Left kidney (tissue), 8 donors: ENCODE results near the gene CUZD1. TPM values are rescaled to one million over a fixed set of nuclear protein-coding genes. Genes with fewer than 3 reads are reported as not detected.
"Not testable (repeated sequence)": the region's sequence is repeated elsewhere in the genome, so short reads cannot be mapped to it uniquely, and the experiment has no call there.

Experiments used
- DNase-seq: peaks from one replicate; pipeline ENCODE4 v3.0.0-alpha.2; 2013
- long read RNA-seq, 8 donors: transcript quantifications; one replicate each; lab custom pipeline, GENCODE V29; 2026
- polyA plus RNA-seq: library from polyadenylated mRNA; unstranded; fragments of 120-200 nt; gene quantifications from one replicate; pipeline ENCODE4 v1.2.1, GENCODE V29; 2013; ENCODE audit not compliant: insufficient read length

The CUZD1 gene, protein sequence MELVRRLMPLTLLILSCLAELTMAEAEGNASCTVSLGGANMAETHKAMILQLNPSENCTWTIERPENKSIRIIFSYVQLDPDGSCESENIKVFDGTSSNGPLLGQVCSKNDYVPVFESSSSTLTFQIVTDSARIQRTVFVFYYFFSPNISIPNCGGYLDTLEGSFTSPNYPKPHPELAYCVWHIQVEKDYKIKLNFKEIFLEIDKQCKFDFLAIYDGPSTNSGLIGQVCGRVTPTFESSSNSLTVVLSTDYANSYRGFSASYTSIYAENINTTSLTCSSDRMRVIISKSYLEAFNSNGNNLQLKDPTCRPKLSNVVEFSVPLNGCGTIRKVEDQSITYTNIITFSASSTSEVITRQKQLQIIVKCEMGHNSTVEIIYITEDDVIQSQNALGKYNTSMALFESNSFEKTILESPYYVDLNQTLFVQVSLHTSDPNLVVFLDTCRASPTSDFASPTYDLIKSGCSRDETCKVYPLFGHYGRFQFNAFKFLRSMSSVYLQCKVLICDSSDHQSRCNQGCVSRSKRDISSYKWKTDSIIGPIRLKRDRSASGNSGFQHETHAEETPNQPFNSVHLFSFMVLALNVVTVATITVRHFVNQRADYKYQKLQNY
- 2.1 TPM for polyA plus RNA-seq
- long read RNA-seq, donor 1, result 0 reads
- long read RNA-seq, donor 2, result 0 reads
- long read RNA-seq, donor 3, result 0 reads
- long read RNA-seq, donor 4, result 0 reads
- long read RNA-seq, donor 5, result 0 reads
- long read RNA-seq, donor 6, result 0 reads
- long read RNA-seq, donor 7, partial matches to known transcripts, result 0 of 1 reads
- long read RNA-seq, donor 7, other reads (novel, unspliced or antisense), result 0 of 1 reads
- long read RNA-seq, donor 8, result 0 reads

DNA sequence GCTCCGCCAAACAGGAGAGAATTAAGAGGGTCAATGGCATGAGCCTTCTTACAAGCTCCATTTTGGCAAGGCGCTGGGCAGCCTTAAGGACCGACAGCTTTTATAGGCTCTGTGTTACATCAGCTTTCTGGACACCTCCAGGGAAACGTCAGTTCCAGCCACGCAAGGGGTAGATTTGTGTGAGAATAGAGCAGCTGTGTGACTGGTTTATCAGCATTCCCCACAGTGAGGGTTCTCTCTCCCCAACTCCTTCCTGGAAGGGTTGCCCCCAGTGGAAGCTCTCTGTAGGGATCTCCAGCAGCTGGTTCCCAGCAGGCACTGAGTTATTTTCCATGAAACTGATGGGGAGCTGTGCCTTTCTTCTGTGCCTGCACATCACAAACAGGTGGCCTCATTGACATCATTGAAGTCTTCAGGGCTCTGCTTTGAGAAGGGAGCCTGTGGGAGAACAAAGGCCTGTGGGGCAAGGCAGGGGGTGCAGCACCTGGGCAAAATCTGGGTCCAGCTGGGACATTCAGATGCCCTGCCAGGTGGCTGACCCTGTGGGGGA is at the start of gene CUZD1:
Gene CUZD1, minus strand, starts transcription at position 75 of the 550 bp plus-strand sequence. Its CDS starts 14 bp downstream, at position 61.
- no peak for DNase-seq

DNA sequence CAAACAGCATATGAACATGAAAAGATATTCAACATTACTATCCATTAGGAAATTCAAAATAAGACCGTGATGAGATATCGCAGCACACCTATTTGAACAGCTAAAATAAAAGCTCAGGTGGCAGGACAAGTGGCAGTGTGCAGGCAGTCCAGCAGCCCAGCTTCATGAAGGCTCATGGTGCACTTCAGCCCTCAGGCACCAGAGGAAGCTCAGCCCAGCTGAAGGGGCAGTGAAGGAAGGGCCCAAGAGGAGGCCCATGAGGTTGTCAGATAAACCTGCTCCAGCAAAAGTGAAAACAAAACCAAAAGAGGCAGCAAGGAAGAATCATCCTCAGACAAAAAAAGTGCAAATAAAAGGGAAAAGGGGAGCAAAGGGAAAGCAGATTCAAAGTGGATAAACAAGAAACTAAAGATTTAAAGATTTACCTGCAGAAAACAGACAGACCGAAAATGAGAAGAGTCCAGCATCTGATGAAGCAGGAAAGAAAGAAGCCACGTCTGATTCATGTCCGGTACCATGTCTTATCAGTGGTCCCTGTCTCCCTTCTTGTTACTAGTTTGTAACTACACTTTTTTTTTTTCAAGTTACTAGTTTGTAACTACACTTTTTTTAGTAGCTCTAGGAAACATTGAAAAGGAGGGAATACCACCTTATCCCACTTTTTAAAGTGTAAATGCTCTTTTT is 48.7 kb upstream of the CUZD1 start:
- DNase-seq, result no peak

DNA sequence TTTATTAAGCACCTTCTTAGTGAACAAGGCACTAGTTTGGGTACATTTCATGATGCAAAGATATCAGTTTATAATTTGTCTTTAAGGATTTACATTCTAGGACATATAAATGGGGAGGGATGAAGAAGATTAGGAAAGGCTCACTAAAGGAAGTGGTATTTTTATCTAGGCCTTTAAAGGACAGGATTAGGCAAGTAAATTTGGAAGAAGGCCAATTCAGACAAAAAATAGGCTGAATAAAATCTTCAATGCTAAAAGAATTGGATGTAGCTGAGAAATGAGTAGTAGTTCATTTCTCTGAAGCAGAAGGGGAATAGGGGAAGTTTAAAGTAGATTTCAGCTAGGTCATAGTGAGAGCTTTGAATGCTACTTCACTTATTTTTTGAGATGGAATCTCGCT is 38.5 kb upstream of the CUZD1 start:
- no peak for DNase-seq

DNA sequence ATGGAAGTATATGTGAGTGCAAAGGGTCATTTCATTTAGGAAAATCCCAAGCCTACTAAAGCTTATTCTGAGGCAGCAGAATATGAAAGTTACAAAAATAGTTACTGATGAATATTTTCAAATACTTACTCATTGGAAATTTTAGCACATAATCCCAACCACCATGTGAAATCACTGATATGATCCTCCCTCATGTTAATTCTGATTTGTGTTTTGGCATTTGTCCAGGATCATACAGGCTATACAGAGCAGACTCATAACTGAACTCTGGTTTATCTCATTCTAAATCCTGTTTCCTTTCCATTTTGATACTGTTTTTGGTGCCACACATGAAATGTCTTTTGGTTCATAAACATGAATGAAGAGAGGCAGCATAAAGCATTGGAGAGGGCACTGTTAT is 37.1 kb upstream of the CUZD1 start:
- DNase-seq, result no peak

DNA sequence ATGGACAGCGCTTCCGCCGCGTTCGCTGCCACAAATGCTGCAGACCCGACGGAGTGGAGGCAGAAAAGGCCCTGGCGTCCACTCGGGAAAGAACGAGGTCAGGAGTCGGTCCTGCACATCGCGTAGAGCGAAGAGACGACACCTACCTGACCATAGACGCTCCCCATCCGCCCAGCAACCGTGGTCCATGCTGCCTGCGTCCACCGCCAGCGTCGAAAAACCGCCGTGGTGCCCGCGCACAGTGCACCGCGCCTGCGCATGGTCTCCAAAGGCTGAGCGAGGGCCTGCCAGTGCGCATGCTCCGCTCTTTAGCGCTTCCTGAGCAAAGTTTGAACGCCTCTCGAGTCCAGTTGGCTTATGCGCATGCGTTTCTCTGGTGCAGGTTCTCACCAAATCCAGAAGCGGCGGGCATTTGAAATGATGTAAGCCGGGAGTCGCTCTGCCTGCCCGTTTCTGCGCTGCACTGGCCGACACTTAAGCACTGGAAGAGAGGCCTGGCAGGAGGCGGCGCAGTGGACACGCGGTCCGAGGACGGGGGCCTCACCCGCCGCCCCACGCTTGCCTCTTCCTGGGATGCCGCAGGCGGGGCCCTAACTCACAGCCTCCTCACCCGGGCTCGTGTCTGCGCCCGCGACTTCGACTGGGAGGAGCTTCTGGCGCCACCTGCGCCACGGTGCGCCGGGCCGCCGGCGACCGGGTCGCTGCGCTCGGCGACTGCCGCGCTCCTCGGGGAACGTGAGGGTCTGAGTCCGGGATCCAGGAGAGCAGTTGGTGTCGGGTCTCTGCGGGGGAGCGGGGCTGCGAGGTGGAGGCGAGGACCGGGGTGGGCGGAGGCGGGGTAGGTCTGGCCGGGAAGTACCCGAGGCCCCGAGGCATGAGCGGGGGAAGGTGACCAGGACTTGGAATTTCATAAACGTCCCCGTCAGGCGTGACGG is 33.9 kb upstream of the CUZD1 start, which contains the start of gene FAM24B:
Gene FAM24B, minus strand, starts transcription at position 243 of the 935 bp plus-strand sequence. CDS start 29,066 bp downstream, outside the sequence.
- peak; percentile 98 for DNase-seq

DNA sequence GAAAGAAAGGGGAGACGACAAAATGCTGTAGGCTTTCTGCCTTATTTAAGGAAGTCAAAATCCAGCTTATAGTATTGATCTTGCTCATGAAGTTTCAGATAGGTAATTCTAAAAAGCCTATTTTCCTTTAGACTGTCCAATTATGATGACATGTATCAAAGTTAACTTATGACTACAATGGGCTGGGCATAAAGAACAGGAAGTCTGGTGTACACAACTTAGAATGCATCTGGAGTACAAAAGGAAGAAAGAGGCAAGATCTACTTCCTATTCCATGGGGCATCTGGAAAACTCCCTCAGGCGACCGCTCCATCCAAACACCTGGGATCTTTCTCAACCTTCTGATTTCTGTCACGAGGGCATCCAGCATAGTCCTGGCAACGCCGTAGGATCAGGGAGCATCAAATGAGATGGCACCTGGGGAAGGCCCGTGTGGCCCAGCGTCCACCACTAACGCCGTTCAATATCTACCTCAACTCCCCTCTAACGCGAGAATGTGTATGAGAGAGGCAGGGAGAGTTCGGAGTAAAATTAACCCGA is 33.2 kb upstream of the CUZD1 start:
- DNase-seq, result no peak

DNA sequence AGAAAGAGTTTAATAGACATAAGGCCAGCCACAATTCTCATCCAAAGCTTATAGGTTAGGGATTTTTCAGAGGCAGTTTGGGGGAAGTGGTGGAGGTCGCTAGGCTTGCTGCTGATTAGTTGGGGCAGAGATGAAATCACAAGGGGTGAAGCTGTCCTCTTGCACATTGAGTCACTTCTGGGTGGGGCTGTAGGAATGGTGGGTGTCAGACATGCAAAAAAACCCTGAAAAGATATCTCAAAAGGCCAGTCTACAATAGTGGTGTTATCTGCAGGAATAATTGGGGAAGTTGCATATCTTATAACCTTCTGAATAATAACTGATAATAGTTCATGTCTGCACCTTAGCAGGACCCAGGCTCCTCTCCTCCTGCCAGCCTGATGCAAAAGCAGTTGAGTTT is 31.6 kb upstream of the CUZD1 start:
- DNase-seq, result no peak

DNA sequence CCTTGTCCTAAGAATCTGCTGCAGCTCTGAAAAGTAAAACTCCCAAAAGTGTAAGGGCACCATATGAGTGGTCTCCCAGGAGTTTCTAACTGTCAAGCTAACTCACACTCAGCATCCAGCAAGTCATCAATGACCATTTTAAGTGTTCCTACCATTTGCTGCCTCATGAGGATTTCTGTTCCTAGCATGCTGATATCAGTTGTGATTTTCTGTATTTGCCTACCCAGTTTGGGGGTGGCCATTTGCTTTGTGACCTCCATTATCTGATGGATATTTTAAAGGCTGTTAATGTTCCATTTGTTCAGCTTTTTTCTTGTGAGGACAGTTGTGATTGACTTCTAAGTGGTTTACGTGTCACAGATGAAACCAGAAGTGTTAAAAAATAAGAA is 30.8 kb upstream of the CUZD1 start:
- DNase-seq, result no peak

DNA sequence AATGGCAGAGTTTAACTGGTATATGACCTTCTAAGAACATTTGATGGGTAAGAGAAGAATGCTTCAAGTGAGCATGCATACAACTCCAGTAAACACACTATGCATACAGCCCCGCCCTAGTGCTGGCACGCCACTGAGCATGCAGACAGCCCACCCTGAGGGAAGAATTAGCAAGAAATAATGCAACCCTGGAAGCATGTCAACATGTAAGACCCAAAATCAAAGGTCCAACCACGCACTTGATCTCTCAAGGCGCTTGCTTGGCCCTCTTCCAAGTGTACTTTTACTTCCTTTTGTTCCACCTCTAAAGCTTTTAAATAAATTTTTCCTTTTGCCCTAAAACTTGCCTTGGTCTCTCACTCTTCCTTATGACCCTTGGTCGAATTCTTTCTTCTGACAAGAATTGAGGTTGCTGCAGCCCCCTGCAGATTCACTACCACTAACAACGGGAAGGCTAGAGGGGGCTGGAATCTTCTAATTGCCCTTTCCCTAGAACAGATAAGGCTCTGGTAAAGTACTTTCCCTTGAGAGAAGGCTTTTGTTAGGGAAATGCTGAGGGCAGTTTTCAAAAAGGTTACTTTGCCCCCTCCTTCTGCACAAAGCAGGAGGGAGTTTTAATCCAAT is 30.3 kb upstream of the CUZD1 start:
- DNase-seq, result no peak

DNA sequence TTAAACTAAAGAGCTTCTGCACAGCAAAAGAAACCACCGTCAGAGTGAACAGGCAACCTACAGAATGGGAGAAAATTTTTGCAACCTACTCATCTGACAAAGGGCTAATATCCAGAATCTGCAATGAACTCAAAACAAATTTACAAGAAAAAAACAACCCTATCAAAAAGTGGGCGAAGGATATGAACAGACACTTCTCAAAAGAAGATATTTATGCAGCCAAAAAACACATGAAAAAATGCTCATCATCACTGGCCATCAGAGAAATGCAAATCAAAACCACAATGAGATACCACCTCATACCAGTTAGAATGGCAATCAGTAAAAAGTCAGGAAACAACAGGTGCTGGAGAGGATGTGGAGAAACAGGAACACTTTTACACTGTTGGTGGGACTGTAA is 26.3 kb upstream of the CUZD1 start:
- DNase-seq, result not testable (repeated sequence)

DNA sequence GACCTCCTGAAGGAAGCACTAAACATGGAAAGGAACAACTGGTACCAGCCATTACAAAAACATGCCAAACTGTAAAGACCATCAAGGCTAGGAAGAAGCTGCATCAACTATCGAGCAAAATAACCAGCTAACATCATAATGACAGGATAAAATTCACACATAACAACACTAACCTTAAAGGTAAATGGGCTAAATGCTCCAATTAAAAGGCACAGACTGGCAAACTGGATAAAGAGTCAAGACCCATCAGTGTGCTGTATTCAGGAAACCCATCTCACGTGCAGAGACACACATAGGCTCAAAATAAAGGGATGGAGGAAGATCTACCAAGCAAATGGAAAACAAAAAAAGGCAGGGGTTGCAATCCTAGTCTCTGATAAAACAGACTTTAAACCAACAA is 23.1 kb upstream of the CUZD1 start:
- DNase-seq, result not testable (repeated sequence)

DNA sequence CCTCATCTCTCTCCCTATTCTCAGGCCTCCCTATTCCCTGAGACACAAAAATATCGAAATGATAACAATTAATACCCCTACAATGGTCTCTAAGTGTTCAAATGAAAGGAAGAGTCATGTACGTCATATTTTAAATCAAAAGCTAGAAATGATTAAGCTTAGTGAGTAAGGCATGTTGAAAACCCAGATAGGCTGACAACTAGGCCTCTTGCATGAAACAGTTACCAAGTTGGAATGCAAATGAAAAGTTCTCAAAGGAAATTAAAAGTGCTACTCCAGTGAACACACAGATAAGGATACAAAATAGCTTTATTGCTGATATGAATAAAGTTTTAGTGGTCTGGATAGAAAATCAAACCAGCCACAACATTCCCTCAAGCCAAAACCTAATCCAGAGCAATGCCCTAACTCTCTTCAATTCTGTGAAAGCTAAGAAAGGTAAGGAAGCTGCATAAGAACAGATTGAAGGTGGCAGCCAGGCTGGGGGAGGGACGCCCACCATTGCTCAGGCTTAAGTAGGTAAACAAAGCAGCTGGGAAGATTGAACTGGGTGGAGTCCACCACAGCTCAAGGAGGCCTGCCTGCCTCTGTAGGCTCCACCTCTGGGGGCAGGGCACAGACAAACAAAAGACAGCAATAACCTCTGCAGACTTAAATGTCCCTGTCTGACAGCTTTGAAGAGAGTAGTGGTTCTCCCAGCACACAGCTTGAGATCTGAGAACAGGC is 21.3 kb upstream of the CUZD1 start:
- not testable (repeated sequence) for DNase-seq

DNA sequence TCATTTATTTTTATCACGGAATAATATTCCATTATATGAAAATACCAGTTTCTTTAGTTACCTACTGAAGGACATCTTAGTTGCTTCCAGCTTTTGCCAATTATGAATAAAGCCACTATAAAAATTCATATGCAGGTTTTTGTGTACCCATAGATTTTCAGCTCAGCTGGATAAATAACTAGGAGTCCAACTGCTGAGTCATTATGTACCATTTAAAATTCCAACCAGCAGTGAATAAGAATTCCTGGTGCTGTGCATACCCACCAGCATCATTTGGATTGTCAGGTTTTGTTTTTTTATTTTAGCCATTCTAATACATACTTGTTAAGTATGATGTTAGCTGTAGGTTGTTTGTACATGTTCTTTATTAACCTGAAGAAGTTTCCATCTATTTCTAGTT is 19.2 kb upstream of the CUZD1 start:
- DNase-seq, result no peak

DNA sequence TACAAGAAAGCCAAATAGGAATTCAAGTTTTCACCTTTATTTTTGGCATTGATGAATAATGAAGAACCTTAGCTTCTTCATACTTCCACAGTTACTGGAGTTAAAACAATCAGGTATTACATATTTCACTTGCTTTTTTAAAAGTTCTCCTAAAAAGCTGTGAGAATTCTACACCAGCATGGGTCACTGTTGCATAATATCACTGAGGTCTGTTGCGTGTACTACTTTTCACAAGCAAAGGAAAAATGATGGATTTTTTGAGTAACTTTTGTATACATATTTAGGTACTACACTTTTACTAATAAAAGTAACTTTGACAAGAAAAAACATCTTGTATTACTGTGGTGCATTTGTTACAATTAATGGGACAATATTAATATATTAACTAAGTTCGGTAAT is 18.5 kb upstream of the CUZD1 start:
- DNase-seq, result no peak

DNA sequence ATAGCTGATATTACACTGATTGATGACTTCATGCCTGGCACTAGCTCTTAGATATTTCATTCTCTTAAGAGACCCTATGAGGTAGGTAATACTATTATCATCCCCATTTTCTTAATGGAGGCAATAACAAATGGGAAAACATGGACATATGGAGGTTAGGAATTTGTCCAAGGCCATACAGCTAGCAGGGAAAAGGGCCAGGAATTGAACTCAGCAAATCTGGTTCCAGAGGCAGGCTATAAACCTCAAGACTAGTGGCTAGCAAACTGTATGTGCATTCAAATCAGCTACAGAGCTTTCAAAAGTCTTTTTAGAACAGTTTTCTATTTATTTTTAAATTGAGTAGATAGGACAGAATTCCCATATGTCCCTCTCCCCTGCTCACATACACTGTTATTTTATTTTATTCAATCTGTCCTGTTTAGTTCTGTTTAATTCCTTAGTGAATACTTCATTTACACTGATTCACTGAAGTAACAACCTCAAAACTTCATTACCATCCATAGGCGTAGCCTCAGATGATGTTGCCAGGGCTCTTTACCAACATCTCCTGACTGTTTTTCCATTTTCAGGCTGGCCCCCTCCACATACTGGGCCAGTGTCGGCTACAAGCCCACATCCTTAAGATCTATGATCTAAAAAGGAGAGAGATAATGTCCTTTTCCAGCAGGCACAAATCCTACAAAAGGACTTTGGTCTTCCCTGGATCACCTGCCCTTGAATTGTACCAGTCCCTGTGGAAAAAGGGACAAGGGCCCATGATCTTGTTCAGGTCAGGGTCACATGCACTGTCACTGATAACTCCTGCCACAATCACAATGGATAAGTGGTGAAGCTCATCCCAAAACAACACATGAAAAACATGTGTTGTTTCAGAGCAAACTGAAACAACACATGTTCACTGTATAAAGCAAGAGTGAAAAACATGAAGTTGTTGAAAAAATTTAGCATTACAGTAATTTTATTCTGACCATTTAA is 17.8 kb upstream of the CUZD1 start:
- DNase-seq, result no peak

DNA sequence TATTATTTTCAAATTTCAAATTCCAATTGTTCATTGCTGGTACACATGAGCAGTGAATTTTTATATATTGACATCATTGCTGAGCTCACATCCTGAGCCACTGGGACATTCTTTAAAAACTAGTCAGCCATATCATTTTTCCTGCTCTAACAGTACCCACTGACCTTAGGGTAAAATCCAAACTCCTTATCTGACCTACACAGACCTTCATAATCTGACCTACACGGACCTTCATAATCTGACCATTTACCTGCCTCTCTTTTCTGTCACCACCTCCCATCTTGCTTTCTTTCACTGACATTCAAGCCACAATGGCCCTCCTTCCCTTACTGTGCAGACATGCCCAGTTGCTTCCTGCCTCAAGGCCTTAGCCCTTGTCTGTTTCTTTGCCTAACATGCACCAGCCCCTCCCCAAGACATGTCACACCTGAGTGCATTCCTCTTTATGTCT is 16.1 kb upstream of the CUZD1 start:
- DNase-seq, result no peak

DNA sequence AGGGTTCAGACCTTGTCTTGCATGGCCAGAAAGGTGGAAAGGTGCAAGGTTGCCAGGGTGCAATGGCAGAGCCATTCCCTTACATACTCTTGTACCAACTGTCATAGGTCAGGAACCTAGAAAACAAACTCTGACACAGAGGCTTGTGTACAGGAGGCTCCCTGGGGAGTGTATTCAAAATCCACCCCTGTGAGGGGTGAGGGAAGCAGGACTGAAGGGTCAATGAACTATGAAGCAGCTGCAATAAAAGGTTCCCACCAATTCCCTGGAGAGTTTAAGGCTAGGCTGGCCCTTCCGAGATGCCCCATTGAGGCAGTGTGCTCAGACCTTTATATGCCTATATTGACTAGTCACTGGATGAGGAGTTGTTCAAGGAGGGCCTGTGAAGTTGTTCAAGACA is 13.9 kb upstream of the CUZD1 start:
- DNase-seq, result no peak

DNA sequence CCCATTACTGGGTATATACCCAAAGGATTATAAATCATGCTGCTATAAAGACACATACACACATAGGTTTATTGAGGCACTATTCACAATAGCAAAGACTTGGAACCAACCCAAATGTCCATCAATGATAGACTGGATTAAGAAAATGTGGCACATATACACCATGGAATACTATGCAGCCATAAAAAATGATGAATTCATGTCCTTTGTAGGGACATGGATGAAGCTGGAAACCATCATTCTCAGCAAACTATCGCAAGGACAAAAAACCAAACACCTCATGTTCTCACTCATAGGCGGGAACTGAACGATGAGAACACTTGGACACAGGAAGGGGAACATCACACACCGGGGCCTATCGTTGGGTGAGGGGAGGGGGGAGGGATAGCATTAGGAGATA is 12.4 kb upstream of the CUZD1 start:
- not testable (repeated sequence) for DNase-seq
